HepG2 (cell line): ENCODE results near the gene NPPC. TPM values are rescaled to one million over a fixed set of nuclear protein-coding genes. Genes with fewer than 3 reads are reported as not detected.

Experiments
- ATAC-seq: fragments of 200-7000 bp; cut with Tn5 transposase; 3 replicates; pipeline ENCODE4 v1.9.1; 2020; ENCODE audit warnings: mild to moderate bottlenecking, moderate library complexity
- BruUV-seq: library from RNA; stranded (reverse); fragments of 400-500 nt; replicated peaks from 2 replicates; lab custom pipeline; 2021; lab: Mats Ljungman, UMichigan
- CTCF ChIA-PET: fragments of 300-600 bp; formaldehyde crosslinking; extraction: SDS; loops from one replicate; lab custom pipeline; 2021; ENCODE audit warnings: low total read pairs, inconsistent platforms, low intra/inter-chr PET ratio; lab: Yijun Ruan, JAX
- POLR2A ChIA-PET: fragments of 350-600 bp; sonication (Branson Sonifier 250); formaldehyde crosslinking; loops from one replicate; lab custom pipeline; 2020; ENCODE audit warnings: antibody characterized with exemption, inconsistent platforms; lab: Yijun Ruan, JAX
- DNase-seq: peaks from one replicate; pipeline ENCODE4 v3.0.0-alpha.2; 2015; ENCODE audit warnings: low spot score
- FAIRE-seq: peaks from 3 replicates; lab custom pipeline; 2011; peaks lifted over from hg19 to GRCh38; lab: Jason Lieb, UNC
- H2AFZ ChIP-seq: one replicate; pipeline ENCODE4 v1.6.1; 2011; ENCODE audit warnings: low read length, inconsistent platforms
- H3K27ac ChIP-seq: fragments of 300-600 bp; 3 replicates; pipeline ENCODE4 v1.8.0; 2011; ENCODE audit warnings: mixed run types, mild to moderate bottlenecking, mixed read lengths, low read length, inconsistent platforms; ENCODE audit not compliant: insufficient read depth; ENCODE audit errors: extremely low read length
- H3K27me3 ChIP-seq, 2 experiments: fragments of 200-600 bp in 1 of 2; 2 replicates in 1 of 2; 3 replicates in 1 of 2; pipeline versions ENCODE4 v1.6.0 to v1.8.0; 2011; ENCODE audit warnings: low read length in 2 of 2, mild to moderate bottlenecking in 2 of 2, moderate library complexity in 2 of 2, inconsistent platforms in 1 of 2; ENCODE audit not compliant: insufficient read depth in 2 of 2, control insufficient read depth in 1 of 2
- H3K36me3 ChIP-seq, 2 experiments: fragments of 200-600 bp in 1 of 2; replicated peaks in 1 of 2; 2 replicates in 1 of 2; 3 replicates in 1 of 2; pipeline versions ENCODE4 v1.5.1 to v1.8.0; 2011; ENCODE audit warnings: low read length in 2 of 2, inconsistent platforms in 1 of 2; ENCODE audit not compliant: insufficient read depth in 2 of 2, control insufficient read depth in 1 of 2
- H3K4me1 ChIP-seq: 2 replicates; pipeline ENCODE4 v1.5.1; 2012; ENCODE audit warnings: low read length, inconsistent platforms; ENCODE audit not compliant: insufficient read depth
- H3K4me2 ChIP-seq: 2 replicates; pipeline ENCODE4 v1.6.0; 2011; ENCODE audit warnings: low read depth, low read length, inconsistent platforms
- H3K4me3 ChIP-seq, 3 experiments: fragments of 200-600 bp in 1 of 3; sonication (generic), shearing (Covaris generic) in 1 of 3; replicated peaks in 1 of 3; 2 replicates each; pipeline ENCODE4 v1.5.1; 2011 to 2016; ENCODE audit warnings: low read length in 3 of 3, inconsistent platforms in 2 of 3, low read depth in 2 of 3, mild to moderate bottlenecking in 2 of 3, control low read depth in 1 of 3, mixed read lengths in 1 of 3; ENCODE audit not compliant: insufficient read depth in 1 of 3
- H3K79me2 ChIP-seq: one replicate; pipeline ENCODE4 v1.6.1; 2011; ENCODE audit warnings: low read length, inconsistent platforms; ENCODE audit not compliant: insufficient read depth
- H3K9ac ChIP-seq: 2 replicates; pipeline ENCODE4 v1.6.0; 2011; ENCODE audit warnings: mild to moderate bottlenecking, low read depth, low read length, inconsistent platforms; ENCODE audit not compliant: insufficient read depth
- H3K9me3 ChIP-seq: 2 replicates; pipeline ENCODE4 v1.5.1; 2012; ENCODE audit warnings: mild to moderate bottlenecking, low read length
- H4K20me1 ChIP-seq: 2 replicates; pipeline ENCODE4 v1.6.0; 2011; ENCODE audit warnings: inconsistent platforms, mild to moderate bottlenecking, low read length, moderate library complexity; ENCODE audit not compliant: insufficient read depth
- NCOR1 ChIP-seq: fragments of 200-600 bp; sonication (generic); IDR thresholded peaks from 2 replicates; pipeline ENCODE4 v1.7.0; 2017; ENCODE audit warnings: antibody characterized with exemption, low read length, borderline replicate concordance
- ZBTB40 ChIP-seq, 2 experiments: fragments of 450-650 bp in 1 of 2; sonication (generic) in 1 of 2; formaldehyde crosslinking in 1 of 2; IDR thresholded peaks; 2 replicates each; pipeline versions ENCODE4 v1.6.1 to v1.8.0; 2016 to 2022; ENCODE audit warnings: antibody characterized with exemption in 1 of 2, mild to moderate bottlenecking in 1 of 2, missing genetic modification reagents in 1 of 2
- ZNF451 ChIP-seq: sonication (generic); formaldehyde crosslinking; IDR thresholded peaks from 2 replicates; pipeline ENCODE4 v1.5.0; 2020; ENCODE audit warnings: mild to moderate bottlenecking, missing genetic modification reagents
- ZNF687 ChIP-seq: sonication (generic); formaldehyde crosslinking; IDR thresholded peaks from 2 replicates; pipeline ENCODE4 v1.5.1; 2020; ENCODE audit warnings: mild to moderate bottlenecking, missing genetic modification reagents, moderate library complexity
- ZNF768 ChIP-seq: sonication (generic); formaldehyde crosslinking; IDR thresholded peaks from 2 replicates; pipeline ENCODE4 v1.4.0; 2020; ENCODE audit warnings: missing genetic modification reagents
- WGBS: methylation state at CpG from one replicate; pipeline ENCODE4 v1.1.6; 2017; ENCODE audit warnings: low lambda C conversion rate; 5-methylcytosine and 5-hydroxymethylcytosine counted together
- in situ Hi-C: cut with HindIII; loops from 2 replicates; pipeline ENCODE4 v1.10.0; 2017; ENCODE audit warnings: low pct_unique_long_range_greater_than_20kb; ENCODE audit not compliant: extremely low pct_ligation_motif_present
- intact Hi-C: fragments of 100-400 bp; cut with micrococcal nuclease; formaldehyde crosslinking; loops from one replicate; pipeline ENCODE4 v1.10.0; 2022; ENCODE audit not compliant: unreplicated experiment
- polyA plus RNA-seq, 8 experiments: library from polyadenylated mRNA; depleted of rRNA in 3 of 8; stranded (reverse) in 7 of 8; unstranded in 1 of 8; fragments of >200 nt; fragmentation: Illumina TruSeq in 4 of 8; extraction: Trizol in 4 of 8; gene quantifications; 2 replicates each; pipeline versions ENCODE4 v1.2.1 to v1.2.3, GENCODE V29; 2011 to 2016; ENCODE audit warnings: low read depth in 4 of 8, missing spikeins in 1 of 8, mixed read lengths in 1 of 8; ENCODE audit not compliant: insufficient read depth in 1 of 8
- total RNA-seq, 5 experiments: library from RNA; depleted of rRNA; stranded (reverse); fragments of >200 nt; fragmentation: Illumina TruSeq; extraction: Trizol; gene quantifications; 2 replicates each; pipeline ENCODE4 v1.2.3, GENCODE V29; 2016; ENCODE audit warnings: low read depth in 1 of 5

The NPPC gene
- total and polyA plus RNA-seq, 2 of the 13 experiments (the other 11 are each of a cell fraction or from before 2014, with no cell fraction given): 0.11 TPM; not detected in 1

- no peak overlapping the region for H2AFZ ChIP-seq
- no TSS peak for BruUV-seq
- no peak overlapping the region for H3K4me2 ChIP-seq
- DNase-seq (no peak), ATAC-seq (no peak), FAIRE-seq (no peak)
- POLR2A ChIA-PET: interaction anchor here (0.7 kb wide), 1 partner anchor 1054 kb away, joined by 4 read pairs; no protein-coding TSS in a partner anchor
- H3K27me3 ChIP-seq: peaks cover 3 to 36% of the 10 kb centered on the region in 2 experiments
- H3K36me3 ChIP-seq: no peaks in the 10 kb centered on the region
- in situ Hi-C loops (loop anchor here (5.0 kb wide), 2 partner anchors 420 to 535 kb away; no protein-coding TSS in a partner anchor), intact Hi-C loops (loop anchor here (2.0 to 10.0 kb wide), 2 partner anchors 419 to 617 kb away; partner anchors contain the start of genes CHRND and PRSS56)
- H3K9ac ChIP-seq: no peak overlapping the region
- no peak overlapping the region for H3K4me3 ChIP-seq
- CTCF ChIA-PET: no interaction called here
- WGBS: 28% methylated on average over 8 of the region's 8 CpGs
- no peak overlapping the region for H3K27ac ChIP-seq
- no peaks in the 10 kb centered on the region for H4K20me1 ChIP-seq
- H3K79me2 ChIP-seq: no peaks in the 10 kb centered on the region
- peaks cover 11% of the 10 kb centered on the region for H3K4me1 ChIP-seq
- no peak for TF ChIP-seq ZNF687 (CRISPR knock-in tag)
- TF ChIP-seq ZNF451 (CRISPR knock-in tag): no peak
- TF ChIP-seq ZNF768 (CRISPR knock-in tag): no peak
- no peak for TF ChIP-seq NCOR1
- TF ChIP-seq ZBTB40 (IDR thresholded peaks at IDR 0.05): peak; percentile 37; the same call in 1 of the 2 replicates
- TF ChIP-seq ZBTB40 (CRISPR knock-in tag; IDR thresholded peaks at IDR 0.05): no peak; the same call in 1 of the 2 replicates
- H3K9me3 ChIP-seq: no peaks in the 10 kb centered on the region
Measured at GRCh38 chr2:231907765-231908164, 18.4 kb downstream of the NPPC start.
